ENCODE results near the gene ZNRF1.
"Not testable (repeated sequence)": the region's sequence is repeated elsewhere in the genome, so short reads cannot be mapped to it uniquely, and the experiment has no call there.

ZNRF1 gene

GRCh38 chr16:75118943-75119539 lies 120.2 kb downstream of the ZNRF1 start:
- DNase-seq = no peak

GRCh38 chr16:75120253-75120652 lies 121.4 kb downstream of the ZNRF1 start:
- DNase-seq = no peak

GRCh38 chr16:75121949-75122568 lies 123.2 kb downstream of the ZNRF1 start:
- no peak for DNase-seq

- DNase-seq = no peak
Measured at GRCh38 chr16:75122609-75123008, 123.8 kb downstream of the ZNRF1 start.

- no peak for DNase-seq
Measured at GRCh38 chr16:75127713-75128415, 129.0 kb downstream of the ZNRF1 start.

- not testable (repeated sequence) for DNase-seq
Measured at GRCh38 chr16:75129421-75130149, 130.8 kb downstream of the ZNRF1 start.

GRCh38 chr16:75130150-75130771 lies 131.4 kb downstream of the ZNRF1 start:
- DNase-seq = no peak

GRCh38 chr16:75131081-75131480 lies 132.3 kb downstream of the ZNRF1 start:
- DNase-seq = no peak

- DNase-seq = no peak
Measured at GRCh38 chr16:75138233-75138632, 139.4 kb downstream of the ZNRF1 start.

GRCh38 chr16:75138636-75139035 lies 139.8 kb downstream of the ZNRF1 start:
- no peak for DNase-seq

GRCh38 chr16:75139498-75139897 lies 140.7 kb downstream of the ZNRF1 start:
- no peak for DNase-seq

GRCh38 chr16:75143941-75144340 lies 145.1 kb downstream of the ZNRF1 start:
- no peak for DNase-seq

- no peak for DNase-seq
Measured at GRCh38 chr16:75147968-75148310, 149.1 kb downstream of the ZNRF1 start.

- peak; percentile 79 for DNase-seq
Measured at GRCh38 chr16:75148311-75149195, 149.7 kb downstream of the ZNRF1 start, which contains the start of gene ZFP1. Gene ZFP1 (plus strand): TSS chr16:75148524. CDS start chr16:75152952, 4,428 bp downstream.

GRCh38 chr16:75151798-75152197 lies 153.0 kb downstream of the ZNRF1 start:
- DNase-seq = no peak

- no peak for DNase-seq
Measured at GRCh38 chr16:75152635-75153034, 153.8 kb downstream of the ZNRF1 start.

GRCh38 chr16:75160386-75160785 lies 161.6 kb downstream of the ZNRF1 start:
- DNase-seq = no peak
